H9 (cell line): ENCODE measurements around the gene ALAD. TPM values are rescaled to one million over a fixed set of nuclear protein-coding genes. Genes with fewer than 3 reads are reported as not detected.

ENCODE experiments used
- DNase-seq: peaks from one replicate; pipeline ENCODE4 v3.0.0-alpha.2; 2017
- H2AFZ ChIP-seq: one replicate; pipeline ENCODE4 v1.6.1; 2013; ENCODE audit warnings: mild to moderate bottlenecking, low read length, control low read depth, moderate library complexity
- H2AK5ac ChIP-seq: 2 replicates; pipeline ENCODE4 v1.6.1; 2013; ENCODE audit warnings: low read length, control low read depth, mixed read lengths; ENCODE audit not compliant: insufficient read length
- H2BK120ac ChIP-seq: one replicate; pipeline ENCODE4 v1.6.1; 2013; ENCODE audit warnings: low read depth, mild to moderate bottlenecking, low read length, control low read depth, inconsistent platforms; ENCODE audit not compliant: poor library complexity, severe bottlenecking
- H2BK12ac ChIP-seq: 2 replicates; pipeline ENCODE4 v1.6.1; 2013; ENCODE audit warnings: low read length, control low read depth, mixed read lengths, low read depth; ENCODE audit not compliant: insufficient read length
- H2BK15ac ChIP-seq: 2 replicates; pipeline ENCODE4 v1.6.1; 2013; ENCODE audit warnings: low read depth, low read length, control low read depth
- H2BK20ac ChIP-seq: one replicate; pipeline ENCODE4 v1.6.1; 2013; ENCODE audit warnings: low read depth, mild to moderate bottlenecking, low read length, control low read depth, inconsistent platforms; ENCODE audit not compliant: poor library complexity, severe bottlenecking
- H2BK5ac ChIP-seq: 2 replicates; pipeline ENCODE4 v1.6.1; 2013; ENCODE audit warnings: low read length, control low read depth, mixed read lengths; ENCODE audit not compliant: insufficient read length
- H3K14ac ChIP-seq: 2 replicates; pipeline ENCODE4 v1.6.1; 2013; ENCODE audit warnings: low read length, control low read depth; ENCODE audit not compliant: insufficient read depth
- H3K18ac ChIP-seq: 2 replicates; pipeline ENCODE4 v1.6.1; 2013; ENCODE audit warnings: low read depth, mild to moderate bottlenecking, mixed read lengths, low read length, control low read depth; ENCODE audit not compliant: insufficient read length
- H3K23ac ChIP-seq: 2 replicates; pipeline ENCODE4 v1.6.1; 2013; ENCODE audit warnings: low read length, control low read depth, mixed read lengths, low read depth; ENCODE audit not compliant: insufficient read length
- H3K23me2 ChIP-seq: 2 replicates; pipeline ENCODE4 v1.6.1; 2013; ENCODE audit warnings: low read depth, mild to moderate bottlenecking, mixed read lengths, low read length, control low read depth; ENCODE audit not compliant: insufficient read length, poor library complexity, severe bottlenecking
- H3K27ac ChIP-seq: 2 replicates; pipeline ENCODE4 v1.5.1; 2013; ENCODE audit warnings: low read length, control low read depth, mixed read lengths, low read depth; ENCODE audit not compliant: insufficient read length
- H3K27me3 ChIP-seq: 2 replicates; pipeline ENCODE4 v1.6.1; 2013; ENCODE audit warnings: low read length, control low read depth, inconsistent platforms; ENCODE audit not compliant: insufficient read depth
- H3K4ac ChIP-seq: 2 replicates; pipeline ENCODE4 v1.6.1; 2013; ENCODE audit warnings: low read depth, mild to moderate bottlenecking, control low read depth, inconsistent platforms, low read length, moderate library complexity
- H3K4me1 ChIP-seq: 2 replicates; pipeline ENCODE4 v1.6.1; 2013; ENCODE audit warnings: low read length, control low read depth, inconsistent platforms; ENCODE audit not compliant: insufficient read depth
- H3K4me2 ChIP-seq: 2 replicates; pipeline ENCODE4 v1.6.1; 2013; ENCODE audit warnings: low read length, control low read depth, mixed read lengths; ENCODE audit not compliant: insufficient read length, insufficient read depth
- H3K56ac ChIP-seq: 2 replicates; pipeline ENCODE4 v1.6.1; 2013; ENCODE audit warnings: low read depth, mild to moderate bottlenecking, mixed read lengths, low read length, control low read depth; ENCODE audit not compliant: insufficient read length
- H3K79me1 ChIP-seq: 2 replicates; pipeline ENCODE4 v1.6.1; 2013; ENCODE audit warnings: low read depth, mild to moderate bottlenecking, moderate library complexity, low read length, control low read depth, inconsistent platforms; ENCODE audit not compliant: insufficient read depth, poor library complexity, severe bottlenecking
- H3K79me2 ChIP-seq: 2 replicates; pipeline ENCODE4 v1.6.1; 2013; ENCODE audit warnings: low read length, control low read depth, inconsistent platforms; ENCODE audit not compliant: insufficient read depth
- H3K9ac ChIP-seq: 2 replicates; pipeline ENCODE4 v1.6.1; 2013; ENCODE audit warnings: low read length, control low read depth, mixed read lengths; ENCODE audit not compliant: insufficient read length; ENCODE audit errors: extremely low read depth
- H3K9me3 ChIP-seq: one replicate; pipeline ENCODE4 v1.6.1; 2013; ENCODE audit warnings: low read depth, low read length, inconsistent platforms; ENCODE audit not compliant: control insufficient read depth
- H3T11ph ChIP-seq: one replicate; pipeline ENCODE4 v1.6.1; 2013; ENCODE audit warnings: mild to moderate bottlenecking, low read length, control low read depth, inconsistent platforms
- H4K20me1 ChIP-seq: one replicate; pipeline ENCODE4 v1.6.1; 2013; ENCODE audit not compliant: control insufficient read depth, insufficient read length, insufficient read depth
- H4K5ac ChIP-seq: 2 replicates; pipeline ENCODE4 v1.6.1; 2013; ENCODE audit warnings: low read depth, mild to moderate bottlenecking, mixed read lengths, low read length, control low read depth; ENCODE audit not compliant: insufficient read length
- H4K8ac ChIP-seq: replicated peaks from 2 replicates; pipeline ENCODE4 v1.6.1; 2013; ENCODE audit warnings: low read length, control low read depth, mixed read lengths, low read depth; ENCODE audit not compliant: insufficient read length
- H4K91ac ChIP-seq: 2 replicates; pipeline ENCODE4 v1.6.1; 2013; ENCODE audit warnings: low read depth, mild to moderate bottlenecking, moderate library complexity, mixed read lengths, low read length, control low read depth; ENCODE audit not compliant: insufficient read length
- H3K27ac Mint-ChIP-seq, 3 experiments: 2 replicates in 2 of 3; 3 replicates in 1 of 3; pipeline ENCODE4 v1.8.0; 2020 to 2021; ENCODE audit warnings: mixed read lengths in 3 of 3, mild to moderate bottlenecking in 1 of 3, moderate library complexity in 1 of 3
- H3K27me3 Mint-ChIP-seq: 2 replicates; pipeline ENCODE4 v1.8.0; 2021; ENCODE audit warnings: low read depth, mild to moderate bottlenecking, moderate library complexity, mixed read lengths
- H3K36me3 Mint-ChIP-seq, 3 experiments: 2 replicates in 2 of 3; 3 replicates in 1 of 3; pipeline ENCODE4 v1.8.0; 2020 to 2021; ENCODE audit warnings: low read depth in 3 of 3, mixed read lengths in 3 of 3; ENCODE audit not compliant: insufficient read depth in 1 of 3
- H3K4me1 Mint-ChIP-seq, 2 experiments: 2 replicates each; pipeline ENCODE4 v1.8.0; 2020; ENCODE audit warnings: mixed read lengths in 2 of 2
- H3K4me3 Mint-ChIP-seq, 2 experiments: 2 replicates in 1 of 2; 3 replicates in 1 of 2; pipeline ENCODE4 v1.8.0; 2020 to 2021; ENCODE audit warnings: mild to moderate bottlenecking in 2 of 2, mixed read lengths in 2 of 2, moderate library complexity in 1 of 2
- H3K9me3 Mint-ChIP-seq, 2 experiments: 2 replicates in 1 of 2; 3 replicates in 1 of 2; pipeline ENCODE4 v1.8.0; 2020; ENCODE audit warnings: mild to moderate bottlenecking in 2 of 2, mixed read lengths in 2 of 2, moderate library complexity in 1 of 2
- WGBS: extraction: QIAGEN DNeasy Blood & Tissue Kit; methylation state at CpG from one replicate; pipeline ENCODE4 v1.1.7; 2013; ENCODE audit warnings: missing lambda C conversion rate, low lambda C conversion rate, mixed read lengths; ENCODE audit not compliant: insufficient read length; ENCODE audit errors: extremely low coverage; 5-methylcytosine and 5-hydroxymethylcytosine counted together
- total RNA-seq: library from RNA; stranded (reverse); gene quantifications from 2 replicates; pipeline ENCODE4 v1.2.1, GENCODE V29; 2021
- TF ChIP-seq, protein P1 (sequence below): fragments of 200-600 bp; sonication (generic); conservative IDR thresholded peaks from 3 replicates; pipeline ENCODE4 v1.8.0; 2021; ENCODE audit warnings: antibody characterized with exemption, mild to moderate bottlenecking

ALAD gene
- total RNA-seq, 1 experiment from 2014 or later: 13.2 TPM

DNA sequence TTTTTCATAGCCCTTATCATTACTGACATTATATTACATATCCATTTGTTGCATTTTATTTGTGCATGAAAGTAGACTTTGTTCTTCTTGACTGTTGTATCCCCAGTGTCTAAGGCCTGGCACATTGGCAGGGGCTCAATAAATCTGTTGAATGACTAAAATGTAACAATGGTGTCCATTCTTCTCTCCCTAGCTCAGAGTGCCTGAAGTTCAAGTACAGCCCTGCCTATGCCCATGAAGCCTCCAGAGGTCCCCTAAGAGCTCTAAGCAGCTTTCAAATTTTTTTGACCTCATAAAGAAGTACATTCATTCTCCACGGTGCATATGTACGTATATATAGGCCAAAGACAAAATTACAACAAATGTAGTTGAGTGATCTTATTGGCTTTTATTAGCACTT, 55.9 kb downstream of the ALAD start:
- Histone ChIP-seq H3K56ac (no peak overlapping the region), H4K5ac (no peak overlapping the region), H4K20me1 (no peaks in the 10 kb centered on the region), H3K18ac (no peak overlapping the region), H3K14ac (no peak overlapping the region), H2BK15ac (no peak overlapping the region), H3K79me1 (no peaks in the 10 kb centered on the region), H2BK5ac (no peak overlapping the region), H3K79me2 (no peaks in the 10 kb centered on the region), H3T11ph (no peak overlapping the region), H3K23ac (no peak overlapping the region), H2BK120ac (no peak overlapping the region), H2BK12ac (no peak overlapping the region), H3K23me2 (peaks cover 10% of the 10 kb centered on the region), H3K4ac (no peak overlapping the region), H3K27me3 (no peaks in the 10 kb centered on the region; the same call in 1 of the 2 replicates), H4K8ac (no peak overlapping the region), H3K4me1 (no peaks in the 10 kb centered on the region; the same call in 1 of the 2 replicates), H3K4me2 (no peak overlapping the region), H3K9ac (no peak overlapping the region), H2AK5ac (no peak overlapping the region), H3K27ac (no peak overlapping the region), H3K9me3 (no peaks in the 10 kb centered on the region), H2AFZ (no peak overlapping the region), H2BK20ac (no peak overlapping the region), H4K91ac (no peak overlapping the region)
- peaks cover 8 to 9% of the 10 kb centered on the region in 2 experiments for H3K4me1 Mint-ChIP-seq
- H3K4me3 Mint-ChIP-seq: no peak overlapping the region
- no peaks in the 10 kb centered on the region for H3K36me3 Mint-ChIP-seq
- peaks cover 54% of the 10 kb centered on the region for H3K27me3 Mint-ChIP-seq
- TF ChIP-seq, protein P1, sequence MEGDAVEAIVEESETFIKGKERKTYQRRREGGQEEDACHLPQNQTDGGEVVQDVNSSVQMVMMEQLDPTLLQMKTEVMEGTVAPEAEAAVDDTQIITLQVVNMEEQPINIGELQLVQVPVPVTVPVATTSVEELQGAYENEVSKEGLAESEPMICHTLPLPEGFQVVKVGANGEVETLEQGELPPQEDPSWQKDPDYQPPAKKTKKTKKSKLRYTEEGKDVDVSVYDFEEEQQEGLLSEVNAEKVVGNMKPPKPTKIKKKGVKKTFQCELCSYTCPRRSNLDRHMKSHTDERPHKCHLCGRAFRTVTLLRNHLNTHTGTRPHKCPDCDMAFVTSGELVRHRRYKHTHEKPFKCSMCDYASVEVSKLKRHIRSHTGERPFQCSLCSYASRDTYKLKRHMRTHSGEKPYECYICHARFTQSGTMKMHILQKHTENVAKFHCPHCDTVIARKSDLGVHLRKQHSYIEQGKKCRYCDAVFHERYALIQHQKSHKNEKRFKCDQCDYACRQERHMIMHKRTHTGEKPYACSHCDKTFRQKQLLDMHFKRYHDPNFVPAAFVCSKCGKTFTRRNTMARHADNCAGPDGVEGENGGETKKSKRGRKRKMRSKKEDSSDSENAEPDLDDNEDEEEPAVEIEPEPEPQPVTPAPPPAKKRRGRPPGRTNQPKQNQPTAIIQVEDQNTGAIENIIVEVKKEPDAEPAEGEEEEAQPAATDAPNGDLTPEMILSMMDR: no peak
- no peaks in the 10 kb centered on the region; a peak in 1 of 5 replicates for H3K9me3 Mint-ChIP-seq
- no peak for DNase-seq
- H3K27ac Mint-ChIP-seq: no peak overlapping the region
- WGBS: no CpG with 5 or more reads among the region's 2 CpGs
